Hepatocyte (in vitro differentiated cells): ENCODE data around the gene CABP4.

Experiments used
- CTCF ChIP-seq: fragments of 200-600 bp; sonication (generic); IDR thresholded peaks from 2 replicates; pipeline ENCODE4 v1.5.1; 2016; ENCODE audit warnings: antibody characterized with exemption, mild to moderate bottlenecking; ENCODE audit not compliant: poor library complexity
- EZH2 ChIP-seq: fragments of 200-600 bp; sonication (generic); IDR thresholded peaks from 2 replicates; pipeline ENCODE4 v1.6.1; 2016; ENCODE audit warnings: antibody characterized with exemption, mild to moderate bottlenecking, borderline replicate concordance
- EZH2phosphoT487 ChIP-seq: fragments of 200-600 bp; sonication (generic); IDR thresholded peaks from one replicate; pipeline ENCODE4 v1.6.1; 2018; ENCODE audit warnings: antibody characterized with exemption, mild to moderate bottlenecking, low read depth, moderate library complexity; ENCODE audit not compliant: unreplicated experiment, severe bottlenecking

DNA sequence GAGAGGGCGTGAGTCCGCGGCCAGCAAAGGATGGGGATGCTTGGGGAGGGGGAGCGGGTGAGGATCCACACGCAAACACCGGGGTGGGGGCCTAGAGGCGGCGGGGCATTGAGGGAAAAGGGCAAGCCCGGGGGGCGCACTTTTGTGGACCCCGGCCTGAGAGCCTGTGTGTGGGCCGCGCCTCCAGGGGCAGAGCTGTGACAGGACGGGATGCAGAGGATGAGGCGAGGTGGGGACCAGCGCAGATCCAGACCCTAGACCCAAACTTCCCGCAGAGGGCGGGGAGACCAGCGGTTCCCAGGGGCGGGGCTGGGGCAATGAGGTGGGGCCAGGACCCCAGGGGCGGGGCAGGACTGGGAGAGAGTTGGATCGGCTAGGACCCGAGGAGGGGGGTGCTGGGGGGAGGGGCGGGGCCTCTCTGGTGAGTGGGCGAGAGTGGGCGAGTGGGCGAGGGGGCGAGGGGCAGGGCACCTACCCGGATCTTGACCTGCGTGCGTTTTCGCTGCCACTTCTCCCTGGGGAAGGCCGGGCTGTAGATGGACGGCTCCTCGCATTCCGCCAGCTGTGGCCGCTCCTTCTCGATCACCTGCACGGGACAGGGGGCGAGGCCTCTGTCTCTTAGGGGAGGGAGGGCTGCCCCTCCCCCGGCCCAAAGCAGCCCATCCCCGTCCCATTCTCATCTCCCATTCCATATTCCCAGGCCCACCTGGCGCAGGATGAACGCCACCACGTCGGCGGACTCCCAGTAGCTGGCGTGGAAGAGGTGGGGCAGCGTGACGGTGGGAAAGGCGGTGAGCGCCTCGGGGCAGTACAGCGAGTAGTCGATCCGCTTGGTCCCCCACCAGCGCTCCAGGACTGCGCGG, 39.4 kb downstream of the CABP4 start:
- no peak for TF ChIP-seq CTCF
- TF ChIP-seq EZH2: no peak
- TF ChIP-seq EZH2phosphoT487: no peak
